Measurements from ENCODE around the gene MYH10. TPM values are rescaled to one million over a fixed set of nuclear protein-coding genes. Genes with fewer than 3 reads are reported as not detected.

MYH10 gene
- total RNA-seq, 1 donor from 2014 or later = 244 TPM

- Mint-ChIP-seq H3K27me3 (no peaks in the 10 kb centered on the region), H3K4me1 (ENCODE audit: low read depth) (peaks cover 6% of the 10 kb centered on the region), H3K4me3 (ENCODE audit: low read depth) (no peak overlapping the region), H3K9me3 (ENCODE audit: low read depth) (no peaks in the 10 kb centered on the region), H3K36me3 (ENCODE audit: insufficient read depth) (peaks cover 16% of the 10 kb centered on the region), H3K27ac (no peak overlapping the region)
- DNase-seq (ENCODE audit: low spot score, unreplicated experiment) = no peak
- no peak for TF ChIP-seq CTCF (IDR thresholded peaks at IDR 0.05; ENCODE audit: unreplicated experiment)
These were observed 186.8 kb downstream of the MYH10 start for GRCh38 chr17:8443756-8444155.

GRCh38 chr17:8442310-8442709, 188.2 kb downstream of the MYH10 start:
- peaks cover 7% of the 10 kb centered on the region for H3K36me3 Mint-ChIP-seq (ENCODE audit: insufficient read depth)
- DNase-seq (ENCODE audit: low spot score, unreplicated experiment) = no peak
- H3K27ac Mint-ChIP-seq = no peak overlapping the region
- peaks cover 2% of the 10 kb centered on the region for H3K4me1 Mint-ChIP-seq (ENCODE audit: low read depth)
- TF ChIP-seq CTCF (IDR thresholded peaks at IDR 0.05; ENCODE audit: unreplicated experiment) = no peak
- H3K4me3 Mint-ChIP-seq (ENCODE audit: low read depth) = no peak overlapping the region
- H3K27me3 Mint-ChIP-seq = no peaks in the 10 kb centered on the region
- no peaks in the 10 kb centered on the region for H3K9me3 Mint-ChIP-seq (ENCODE audit: low read depth)

DNA sequence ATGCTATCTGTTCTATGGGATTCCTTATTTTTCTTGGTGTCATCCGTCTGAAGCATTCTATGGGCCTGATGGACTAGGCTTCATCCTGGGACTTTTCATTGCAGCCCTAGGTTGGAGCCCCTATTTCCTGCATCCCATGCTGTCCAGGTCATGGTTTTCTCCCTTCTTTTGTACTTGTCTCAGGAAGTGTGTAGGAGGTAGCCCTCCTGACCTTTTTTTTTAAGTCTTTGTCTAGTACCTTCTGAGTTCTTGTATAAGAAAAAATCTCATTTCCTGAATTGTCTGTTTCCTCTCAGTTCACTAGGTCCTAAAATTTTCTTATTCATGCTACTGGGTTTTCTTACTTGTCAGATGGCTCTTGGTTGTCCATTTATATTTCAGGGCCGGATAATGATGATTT, 188.8 kb downstream of the MYH10 start:
- Mint-ChIP-seq H3K27ac (peak overlapping the region; percentile 23), H3K27me3 (no peaks in the 10 kb centered on the region), H3K36me3 (ENCODE audit: insufficient read depth) (peaks cover 7% of the 10 kb centered on the region), H3K4me1 (ENCODE audit: low read depth) (peaks cover 5% of the 10 kb centered on the region), H3K4me3 (ENCODE audit: low read depth) (no peak overlapping the region), H3K9me3 (ENCODE audit: low read depth) (no peaks in the 10 kb centered on the region)
- no peak for TF ChIP-seq CTCF (IDR thresholded peaks at IDR 0.05; ENCODE audit: unreplicated experiment)
- DNase-seq (ENCODE audit: low spot score, unreplicated experiment) = no peak

- no peak for DNase-seq (ENCODE audit: low spot score, unreplicated experiment)
- H3K27me3 Mint-ChIP-seq = no peaks in the 10 kb centered on the region
- peaks cover 11% of the 10 kb centered on the region for H3K4me1 Mint-ChIP-seq (ENCODE audit: low read depth)
- H3K36me3 Mint-ChIP-seq (ENCODE audit: insufficient read depth) = peaks cover 7% of the 10 kb centered on the region
- H3K9me3 Mint-ChIP-seq (ENCODE audit: low read depth) = no peaks in the 10 kb centered on the region
- TF ChIP-seq CTCF (IDR thresholded peaks at IDR 0.05; ENCODE audit: unreplicated experiment) = no peak
- no peak overlapping the region for H3K4me3 Mint-ChIP-seq (ENCODE audit: low read depth)
- H3K27ac Mint-ChIP-seq = no peak overlapping the region
These were observed 190.8 kb downstream of the MYH10 start for GRCh38 chr17:8439681-8440080.

GRCh38 chr17:8438441-8438840, 192.1 kb downstream of the MYH10 start:
- peaks cover 4% of the 10 kb centered on the region for H3K36me3 Mint-ChIP-seq (ENCODE audit: insufficient read depth)
- no peak for TF ChIP-seq CTCF (IDR thresholded peaks at IDR 0.05; ENCODE audit: unreplicated experiment)
- peaks cover 11% of the 10 kb centered on the region for H3K4me1 Mint-ChIP-seq (ENCODE audit: low read depth)
- no peak overlapping the region for H3K27ac Mint-ChIP-seq
- H3K27me3 Mint-ChIP-seq = no peaks in the 10 kb centered on the region
- no peak overlapping the region for H3K4me3 Mint-ChIP-seq (ENCODE audit: low read depth)
- no peaks in the 10 kb centered on the region for H3K9me3 Mint-ChIP-seq (ENCODE audit: low read depth)
- DNase-seq (ENCODE audit: low spot score, unreplicated experiment) = no peak
